Activated naive CD8-positive, alpha-beta T cell treated with anti-CD3 and anti-CD28 coated beads, Interleukin-2, amount 10 ng/mL, durations not matched to agents 7 days and 5 days (primary cell): ENCODE data around the gene SMTNL2. TPM values are rescaled to one million over a fixed set of nuclear protein-coding genes. Genes with fewer than 3 reads are reported as not detected.
"Not testable (repeated sequence)": the region's sequence is repeated elsewhere in the genome, so short reads cannot be mapped to it uniquely, and the experiment has no call there.

Experiments used
- ATAC-seq: fragments of 150-1000 bp; cut with Tn5 transposase; one replicate; pipeline ENCODE4 v1.10.0; 2021; ENCODE audit warnings: low read depth, moderate library complexity
- POLR2A ChIA-PET: fragments of 350-600 bp; sonication (Branson Sonifier 250); formaldehyde crosslinking; loops from one replicate; lab custom pipeline; 2021; ENCODE audit warnings: antibody characterized with exemption; lab: Charles Lee
- DNase-seq: peaks from one replicate; pipeline ENCODE4 v3.0.0; 2021
- H3K27ac Mint-ChIP-seq: one replicate; pipeline ENCODE4 v1.8.0; 2022; ENCODE audit warnings: mild to moderate bottlenecking, mixed read lengths
- H3K27me3 Mint-ChIP-seq: one replicate; pipeline ENCODE4 v1.8.0; 2022; ENCODE audit warnings: mild to moderate bottlenecking, moderate library complexity, mixed read lengths
- H3K36me3 Mint-ChIP-seq: one replicate; pipeline ENCODE4 v1.8.0; 2021; ENCODE audit warnings: mild to moderate bottlenecking, mixed read lengths
- H3K4me1 Mint-ChIP-seq: one replicate; pipeline ENCODE4 v1.8.0; 2021; ENCODE audit warnings: mixed read lengths
- H3K4me3 Mint-ChIP-seq: one replicate; pipeline ENCODE4 v1.8.0; 2022; ENCODE audit warnings: mild to moderate bottlenecking, moderate library complexity, mixed read lengths
- H3K9me3 Mint-ChIP-seq: one replicate; pipeline ENCODE4 v1.8.0; 2021; ENCODE audit warnings: mixed read lengths
- total RNA-seq, 2 experiments: library from RNA; stranded (reverse); gene quantifications; one replicate each; pipeline ENCODE4 v1.2.3, GENCODE V29; 2021

SMTNL2 gene
- total RNA-seq, 2 experiments from 2014 or later, result not detected

- peaks cover 32% of the 10 kb centered on the region for H3K27me3 Mint-ChIP-seq
- H3K9me3 Mint-ChIP-seq, result no peaks in the 10 kb centered on the region
- no peak overlapping the region for H3K4me3 Mint-ChIP-seq
- H3K36me3 Mint-ChIP-seq, result no peaks in the 10 kb centered on the region
- DNase-seq (no peak), ATAC-seq (no peak)
- H3K27ac Mint-ChIP-seq, result no peak overlapping the region
- H3K4me1 Mint-ChIP-seq, result peaks cover 1% of the 10 kb centered on the region
- POLR2A ChIA-PET, result no interaction called here
These were observed 4.1 kb downstream of the SMTNL2 start for GRCh38 chr17:4588391-4588790.

- no peaks in the 10 kb centered on the region for H3K4me1 Mint-ChIP-seq
- H3K9me3 Mint-ChIP-seq, result no peaks in the 10 kb centered on the region
- POLR2A ChIA-PET, result no interaction called here
- ATAC-seq, result no peak
- no peak overlapping the region for H3K4me3 Mint-ChIP-seq
- DNase-seq, result no peak
- no peaks in the 10 kb centered on the region for H3K36me3 Mint-ChIP-seq
- H3K27me3 Mint-ChIP-seq, result peaks cover 27% of the 10 kb centered on the region
- H3K27ac Mint-ChIP-seq, result no peak overlapping the region
These were observed 4.7 kb downstream of the SMTNL2 start for GRCh38 chr17:4588898-4589625.

- H3K27me3 Mint-ChIP-seq, result peaks cover 25% of the 10 kb centered on the region
- POLR2A ChIA-PET, H3K4me1 Mint-ChIP-seq, DNase-seq, H3K9me3 Mint-ChIP-seq, ATAC-seq, H3K36me3 Mint-ChIP-seq, H3K27ac Mint-ChIP-seq, H3K4me3 Mint-ChIP-seq: not testable (repeated sequence)
These were observed 5.7 kb downstream of the SMTNL2 start for GRCh38 chr17:4590042-4590441.

GRCh38 chr17:4590981-4591453 is 6.7 kb downstream of the SMTNL2 start:
- POLR2A ChIA-PET, result no interaction called here
- Mint-ChIP-seq H3K4me3 (no peak overlapping the region), H3K27me3 (peaks cover 16% of the 10 kb centered on the region), H3K4me1 (peaks cover 3% of the 10 kb centered on the region), H3K27ac (no peak overlapping the region), H3K36me3 (no peaks in the 10 kb centered on the region), H3K9me3 (no peaks in the 10 kb centered on the region)
- ATAC-seq, result no peak
- DNase-seq, result no peak

- POLR2A ChIA-PET, result no interaction called here
- ATAC-seq, result no peak
These were observed 7.2 kb downstream of the SMTNL2 start for GRCh38 chr17:4591529-4591928.

GRCh38 chr17:4592240-4593005 is 8.1 kb downstream of the SMTNL2 start:
- DNase-seq, result no peak
- POLR2A ChIA-PET, result interaction anchor here (0.6 kb wide), 1 partner anchor 220 kb away, joined by 3 read pairs; no protein-coding TSS in a partner anchor
- Mint-ChIP-seq H3K9me3 (no peaks in the 10 kb centered on the region), H3K4me3 (no peak overlapping the region), H3K4me1 (peaks cover 3% of the 10 kb centered on the region), H3K27ac (no peak overlapping the region), H3K27me3 (peaks cover 8% of the 10 kb centered on the region), H3K36me3 (no peaks in the 10 kb centered on the region)
- ATAC-seq, result no peak

More at GRCh38 chr17:4591529-4591928, 7.2 kb downstream of the SMTNL2 start:
- DNase-seq, result no peak
- Mint-ChIP-seq H3K4me1 (peaks cover 3% of the 10 kb centered on the region), H3K27ac (no peak overlapping the region), H3K36me3 (no peaks in the 10 kb centered on the region), H3K4me3 (no peak overlapping the region), H3K27me3 (peaks cover 11% of the 10 kb centered on the region), H3K9me3 (no peaks in the 10 kb centered on the region)

- Mint-ChIP-seq H3K27me3 (peaks cover 8% of the 10 kb centered on the region), H3K36me3 (no peaks in the 10 kb centered on the region), H3K9me3 (no peaks in the 10 kb centered on the region), H3K27ac (no peak overlapping the region), H3K4me1 (peaks cover 3% of the 10 kb centered on the region), H3K4me3 (no peak overlapping the region)
- POLR2A ChIA-PET, result no interaction called here
- ATAC-seq (no peak), DNase-seq (no peak)
These were observed 8.7 kb downstream of the SMTNL2 start for GRCh38 chr17:4593021-4593421.

GRCh38 chr17:4594406-4594805 is 10.1 kb downstream of the SMTNL2 start:
- Mint-ChIP-seq H3K4me3 (no peak overlapping the region), H3K9me3 (no peaks in the 10 kb centered on the region), H3K27me3 (peaks cover 3% of the 10 kb centered on the region), H3K27ac (no peak overlapping the region), H3K36me3 (no peaks in the 10 kb centered on the region), H3K4me1 (peaks cover 3% of the 10 kb centered on the region)
- no peak for DNase-seq
- ATAC-seq, result no peak
- POLR2A ChIA-PET, result no interaction called here

- Mint-ChIP-seq H3K27me3 (peaks cover 3% of the 10 kb centered on the region), H3K27ac (no peak overlapping the region), H3K9me3 (no peaks in the 10 kb centered on the region), H3K4me3 (peak overlapping the region; percentile 10), H3K36me3 (no peaks in the 10 kb centered on the region), H3K4me1 (peaks cover 3% of the 10 kb centered on the region)
- POLR2A ChIA-PET, result no interaction called here
- peak; percentile 60 for DNase-seq
- ATAC-seq, result peak; percentile 78
These were observed 10.8 kb downstream of the SMTNL2 start for GRCh38 chr17:4594931-4595684.

- H3K27me3 Mint-ChIP-seq, H3K4me1 Mint-ChIP-seq, POLR2A ChIA-PET, H3K9me3 Mint-ChIP-seq, ATAC-seq, H3K36me3 Mint-ChIP-seq, H3K27ac Mint-ChIP-seq, H3K4me3 Mint-ChIP-seq, DNase-seq: not testable (repeated sequence)
These were observed 11.5 kb downstream of the SMTNL2 start for GRCh38 chr17:4595685-4596342.

GRCh38 chr17:4596636-4597380 is 12.5 kb downstream of the SMTNL2 start:
- ATAC-seq (no peak), DNase-seq (no peak)
- H3K27ac Mint-ChIP-seq, result no peak overlapping the region
- no peaks in the 10 kb centered on the region for H3K9me3 Mint-ChIP-seq
- peaks cover 3% of the 10 kb centered on the region for H3K4me1 Mint-ChIP-seq
- H3K27me3 Mint-ChIP-seq, result peaks cover 2% of the 10 kb centered on the region
- H3K36me3 Mint-ChIP-seq, result no peaks in the 10 kb centered on the region
- H3K4me3 Mint-ChIP-seq, result no peak overlapping the region
- POLR2A ChIA-PET, result interaction anchor here (0.9 kb wide), 1 partner anchor 10 kb away, joined by 3 read pairs; no protein-coding TSS in a partner anchor

- DNase-seq (no peak), ATAC-seq (no peak)
- Mint-ChIP-seq H3K4me3 (no peak overlapping the region), H3K9me3 (no peaks in the 10 kb centered on the region), H3K27me3 (peaks cover 2% of the 10 kb centered on the region), H3K27ac (no peak overlapping the region), H3K4me1 (peaks cover 3% of the 10 kb centered on the region), H3K36me3 (no peaks in the 10 kb centered on the region)
- POLR2A ChIA-PET, result interaction anchor here (0.9 kb wide), 1 partner anchor 8 kb away, joined by 3 read pairs; no protein-coding TSS in a partner anchor
These were observed 13.6 kb downstream of the SMTNL2 start for GRCh38 chr17:4597975-4598374.
